Measurements from ENCODE around the gene CLCN4.

Gene CLCN4

DNA sequence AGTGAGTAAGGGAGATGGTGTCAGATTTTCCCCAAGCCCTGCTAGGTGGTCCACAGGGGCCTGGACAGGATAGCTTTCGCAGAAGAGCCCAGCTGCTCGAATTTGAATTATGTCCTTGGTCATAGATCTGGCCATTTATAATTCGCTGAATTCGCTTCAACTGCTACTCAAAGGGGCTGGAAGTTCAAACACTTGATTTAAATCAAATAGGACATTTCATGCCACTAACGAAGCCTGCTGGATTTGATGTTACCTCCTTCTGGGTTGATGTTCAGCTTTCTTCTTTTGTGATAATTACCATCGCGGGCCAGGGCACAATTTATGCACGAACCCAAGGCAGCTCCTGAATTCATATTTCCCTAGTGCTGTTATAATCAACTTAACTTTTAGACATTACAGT, 67.0 kb downstream of the CLCN4 start:
- Histone ChIP-seq H3K9ac (no peak overlapping the region), H3K9me3 (replicated peaks in 1 of 11) (peaks cover 20 to 68% (median 41%) of the 10 kb centered on the region in 11 experiments; a peak in 21 of 22 replicates), H4K20me1 (no peaks in the 10 kb centered on the region), H3K27me3 (peaks cover 19 to 40% (median 32%) of the 10 kb centered on the region in 11 experiments), H3K4me2 (0 out of 22 replicates have a peak overlapping the region, but pooled peaks of 1 of the 11 experiments have one; percentile 70), H3K27ac (peak overlapping the region in 4 of 11 experiments; percentile 1 to 75 (median 68); a peak in 4 of 22 replicates), H3K36me3 (no peaks in the 10 kb centered on the region), H3K4me3 (no peak overlapping the region), H3K4me1 (peaks cover 7 to 32% (median 25%) of the 10 kb centered on the region in 10 experiments; a peak in 18 of 20 replicates)
- TF ChIP-seq Cebpa-rat (IDR thresholded peaks at IDR 0.05) = no peak

DNA sequence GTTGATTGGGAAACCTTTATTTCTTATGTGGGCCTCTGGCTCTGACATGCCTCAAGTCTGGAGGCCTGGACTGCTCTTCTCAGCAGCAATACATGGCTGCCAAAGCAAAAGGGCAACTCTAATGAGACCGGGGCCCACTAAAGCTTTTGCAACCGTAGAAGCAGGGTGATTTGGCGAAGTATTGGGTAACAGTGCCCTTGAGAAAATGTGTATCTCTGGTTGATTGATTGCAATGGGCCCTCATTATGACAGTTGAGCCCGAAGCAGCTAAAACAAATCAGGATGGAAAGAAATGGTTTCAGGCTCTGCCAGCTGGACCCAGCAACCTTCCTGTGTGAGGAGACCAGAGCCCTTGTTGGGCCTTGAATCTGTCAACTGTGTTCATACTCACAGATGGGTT, 73.4 kb downstream of the CLCN4 start:
- peaks cover 3 to 54% (median 40%) of the 10 kb centered on the region in 10 experiments; a peak in 18 of 20 replicates for H3K4me1 ChIP-seq
- H3K27ac ChIP-seq = peak overlapping the region in 4 of 11 experiments; percentile 46 to 71 (median 62); a peak in 9 of 22 replicates
- peak overlapping the region in 8 of 11 experiments; percentile 28 to 68 (median 57); a peak in 15 of 22 replicates for H3K4me2 ChIP-seq
- peaks cover 12 to 33% (median 22%) of the 10 kb centered on the region in 11 experiments; a peak in 21 of 22 replicates for H3K9me3 ChIP-seq (replicated peaks in 1 of 11)
- peaks cover 2 to 24% (median 13%) of the 10 kb centered on the region in 11 experiments; a peak in 11 of 22 replicates for H3K27me3 ChIP-seq
- TF ChIP-seq Cebpa-rat (IDR thresholded peaks at IDR 0.05) = peak in 3 of 11 experiments; percentile 60 to 78 (median 69); a peak in 5 of 22 replicates
- H3K9ac ChIP-seq = peak overlapping the region in 1 of 11 experiments; percentile 19; a peak in 3 of 22 replicates
- no peaks in the 10 kb centered on the region for H3K36me3 ChIP-seq
- H4K20me1 ChIP-seq = no peaks in the 10 kb centered on the region
- H3K4me3 ChIP-seq = no peak overlapping the region

DNA sequence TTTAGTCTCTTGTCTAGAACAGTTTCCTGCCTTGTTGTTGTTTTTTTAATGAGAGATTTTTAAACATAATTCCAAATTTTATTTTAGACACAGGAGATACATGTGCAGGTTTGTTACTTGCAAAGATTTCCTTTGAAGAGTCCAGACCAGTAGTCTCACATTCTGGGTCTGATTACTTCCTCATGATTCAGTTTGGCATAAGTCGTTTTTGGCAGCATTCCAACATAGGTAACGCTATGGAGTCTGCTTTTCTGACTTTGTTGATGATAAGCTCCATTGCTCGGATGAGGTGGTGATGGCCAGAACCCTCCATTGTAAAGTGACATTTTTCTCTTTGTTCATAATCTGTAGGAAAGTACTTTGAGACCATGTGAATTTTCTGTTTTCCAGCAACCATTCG, 74.7 kb downstream of the CLCN4 start:
- Histone ChIP-seq H3K27ac (peak overlapping the region in 1 of 11 experiments; percentile 66; a peak in 2 of 22 replicates), H3K9ac (no peak overlapping the region), H3K9me3 (replicated peaks in 1 of 11) (peaks cover 0 to 21% (median 11%) of the 10 kb centered on the region in 11 experiments; a peak in 13 of 22 replicates), H3K4me3 (no peak overlapping the region), H4K20me1 (no peaks in the 10 kb centered on the region), H3K4me1 (peaks cover 14 to 66% (median 52%) of the 10 kb centered on the region in 10 experiments), H3K36me3 (no peaks in the 10 kb centered on the region), H3K4me2 (peak overlapping the region in 6 of 11 experiments; percentile 26 to 68 (median 57); a peak in 10 of 22 replicates), H3K27me3 (peaks cover 3 to 29% (median 16%) of the 10 kb centered on the region in 11 experiments; a peak in 15 of 22 replicates)
- no peak for TF ChIP-seq Cebpa-rat (IDR thresholded peaks at IDR 0.05)

DNA sequence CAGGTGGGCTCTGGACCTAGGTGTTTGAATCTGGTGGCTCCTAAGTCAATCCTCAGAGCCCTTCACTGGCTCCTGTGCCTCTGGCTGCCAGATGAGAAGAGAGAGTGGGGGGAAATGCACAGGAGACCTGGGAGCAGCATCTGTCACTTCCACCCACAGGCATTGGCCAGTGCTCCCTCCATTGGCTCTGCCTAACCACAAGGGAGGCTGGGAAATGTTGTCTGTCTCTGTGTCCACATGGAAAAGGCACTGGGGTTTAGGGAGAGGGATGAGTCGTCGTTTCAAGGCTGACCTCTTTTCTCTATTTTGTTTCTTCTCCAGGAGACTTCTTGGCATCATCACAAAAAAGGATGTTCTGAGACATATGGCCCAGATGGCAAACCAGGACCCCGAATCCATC, 76.4 kb downstream of the CLCN4 start:
- no peak overlapping the region for H3K4me3 ChIP-seq
- no peak for TF ChIP-seq Cebpa-rat (IDR thresholded peaks at IDR 0.05)
- peaks cover 0 to 9% (median 5%) of the 10 kb centered on the region in 11 experiments; a peak in 8 of 22 replicates for H3K9me3 ChIP-seq (replicated peaks in 1 of 11)
- H3K27ac ChIP-seq = peak overlapping the region in 2 of 11 experiments; percentile 18 to 24; a peak in 2 of 22 replicates
- peaks cover 3 to 35% (median 18%) of the 10 kb centered on the region in 11 experiments; a peak in 15 of 22 replicates for H3K27me3 ChIP-seq
- no peaks in the 10 kb centered on the region for H4K20me1 ChIP-seq
- H3K36me3 ChIP-seq = no peaks in the 10 kb centered on the region
- no peak overlapping the region for H3K9ac ChIP-seq
- peak overlapping the region in 7 of 11 experiments; percentile 21 to 68 (median 37); a peak in 11 of 22 replicates for H3K4me2 ChIP-seq
- peaks cover 18 to 77% (median 61%) of the 10 kb centered on the region in 10 experiments for H3K4me1 ChIP-seq

DNA sequence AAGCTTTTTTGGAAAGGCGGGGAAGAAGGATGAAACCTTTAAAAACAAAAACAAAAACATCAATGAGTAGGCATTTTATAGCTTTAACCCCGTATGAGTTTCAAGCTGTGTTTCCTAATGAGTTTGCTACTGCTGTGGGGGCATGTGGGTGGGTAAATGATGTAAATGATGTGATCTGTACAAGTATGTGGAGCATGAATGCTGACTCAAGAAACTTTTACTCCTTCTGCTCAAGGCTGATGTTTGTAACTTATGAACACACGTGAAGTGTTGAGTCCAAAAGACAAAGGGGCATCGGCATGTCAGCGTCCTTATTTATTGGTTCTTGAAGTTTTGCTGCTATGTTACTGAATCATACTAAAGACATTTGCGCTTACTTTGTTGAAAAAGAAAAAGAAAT, 76.9 kb downstream of the CLCN4 start:
- TF ChIP-seq Cebpa-rat (IDR thresholded peaks at IDR 0.05) = no peak
- H3K27ac ChIP-seq = peak overlapping the region in 2 of 11 experiments; percentile 18 to 24; a peak in 2 of 22 replicates

DNA sequence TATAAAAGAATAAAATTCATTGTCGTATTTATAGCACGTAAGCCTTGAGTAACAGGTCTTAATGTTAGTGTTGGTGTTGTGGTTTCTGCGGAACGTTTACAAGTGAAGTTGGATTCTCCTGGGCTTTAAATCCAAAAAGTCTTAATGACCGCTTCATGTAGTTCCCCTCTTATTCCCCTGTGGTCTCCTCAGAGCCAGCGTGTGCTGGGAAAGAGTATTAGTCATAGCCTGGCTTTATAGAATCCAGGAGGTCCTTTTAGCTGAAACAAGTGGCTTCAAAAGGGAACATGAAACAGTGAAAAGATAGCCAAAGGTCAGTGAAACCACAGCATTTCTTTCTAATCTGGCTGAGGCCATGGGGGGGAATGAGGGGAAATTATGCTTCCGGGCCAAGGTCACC, 79.1 kb downstream of the CLCN4 start:
- no peak for TF ChIP-seq Cebpa-rat (IDR thresholded peaks at IDR 0.05)
- Histone ChIP-seq H3K9me3 (replicated peaks in 1 of 11) (peaks cover 0 to 8% (median 0%) of the 10 kb centered on the region in 11 experiments; a peak in 2 of 22 replicates), H3K27me3 (peaks cover 9 to 44% (median 26%) of the 10 kb centered on the region in 11 experiments; a peak in 19 of 22 replicates), H3K9ac (0 out of 22 replicates have a peak overlapping the region, but pooled peaks of 1 of the 11 experiments have one; percentile 21), H3K4me2 (peak overlapping the region; percentile 50 to 75 (median 65)), H3K36me3 (no peaks in the 10 kb centered on the region), H3K27ac (peak overlapping the region in 6 of 11 experiments; percentile 6 to 58 (median 34); a peak in 9 of 22 replicates), H4K20me1 (no peaks in the 10 kb centered on the region), H3K4me3 (no peak overlapping the region; a peak in 1 of 20 replicates), H3K4me1 (peaks cover 18 to 66% (median 52%) of the 10 kb centered on the region in 10 experiments)

More for the DNA sequence above, 76.9 kb downstream of the CLCN4 start:
- Histone ChIP-seq H3K9me3 (replicated peaks in 1 of 11) (peaks cover 0 to 8% (median 4%) of the 10 kb centered on the region in 11 experiments; a peak in 6 of 22 replicates), H3K4me3 (no peak overlapping the region), H3K9ac (no peak overlapping the region), H3K4me1 (peaks cover 18 to 77% (median 61%) of the 10 kb centered on the region in 10 experiments), H3K36me3 (no peaks in the 10 kb centered on the region), H4K20me1 (no peaks in the 10 kb centered on the region), H3K27me3 (peaks cover 3 to 35% (median 18%) of the 10 kb centered on the region in 11 experiments; a peak in 15 of 22 replicates), H3K4me2 (peak overlapping the region in 6 of 11 experiments; percentile 18 to 68 (median 48); a peak in 10 of 22 replicates)

DNA sequence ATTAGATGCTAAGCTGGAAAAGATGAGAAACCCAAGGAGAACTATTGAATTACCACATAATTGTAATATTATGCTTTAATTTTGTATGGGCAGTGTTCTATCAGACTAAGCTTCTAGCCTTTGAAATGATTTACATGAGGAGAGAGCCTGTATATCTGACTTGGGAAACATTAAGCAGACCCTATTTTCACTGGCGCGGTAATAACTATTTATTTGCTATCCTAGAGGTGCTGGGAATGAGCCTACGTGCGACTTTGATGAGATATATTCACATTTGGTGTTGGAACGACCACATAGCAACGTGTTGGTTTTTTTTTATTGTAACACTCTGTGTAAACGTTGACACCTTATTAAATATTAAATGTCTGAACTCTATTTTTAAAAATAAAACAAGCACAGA, 80.5 kb downstream of the CLCN4 start:
- no peak overlapping the region for H3K9ac ChIP-seq
- H3K27me3 ChIP-seq = peaks cover 12 to 57% (median 40%) of the 10 kb centered on the region in 11 experiments; a peak in 19 of 22 replicates
- no peak for TF ChIP-seq Cebpa-rat (IDR thresholded peaks at IDR 0.05)
- H4K20me1 ChIP-seq = no peaks in the 10 kb centered on the region
- peak overlapping the region in 7 of 11 experiments; percentile 60 to 75 (median 68); a peak in 8 of 22 replicates for H3K4me2 ChIP-seq
- H3K4me1 ChIP-seq = peaks cover 18 to 60% (median 48%) of the 10 kb centered on the region in 10 experiments
- H3K36me3 ChIP-seq = no peaks in the 10 kb centered on the region
- no peak overlapping the region for H3K4me3 ChIP-seq
- peaks cover 0 to 8% (median 0%) of the 10 kb centered on the region in 11 experiments; a peak in 2 of 22 replicates for H3K9me3 ChIP-seq (replicated peaks in 1 of 11)
- no peak overlapping the region for H3K27ac ChIP-seq

DNA sequence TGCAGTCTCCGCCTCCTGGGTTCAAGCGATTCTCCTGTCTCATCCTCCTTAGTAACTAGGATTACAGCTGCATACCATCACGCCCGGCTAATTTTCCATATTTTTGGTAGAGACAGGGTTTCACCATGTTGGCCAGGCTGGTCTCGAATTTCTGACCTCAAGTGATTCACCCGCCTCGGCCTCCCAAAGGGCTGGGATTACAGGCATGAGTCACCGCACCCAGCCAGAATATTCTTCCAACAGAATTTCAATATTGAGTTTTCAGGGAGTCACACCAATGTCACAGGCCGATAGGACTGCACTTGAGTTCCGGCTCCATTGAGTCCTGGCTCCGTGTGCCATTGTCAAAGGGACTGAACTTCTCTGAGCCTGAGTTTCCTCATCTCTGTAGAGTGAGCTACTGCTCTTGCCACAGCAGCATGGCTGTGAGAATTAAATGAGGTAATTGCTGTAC, 82.9 kb downstream of the CLCN4 start:
- Histone ChIP-seq H3K27ac (no peak overlapping the region), H3K27me3 (peaks cover 18 to 65% (median 47%) of the 10 kb centered on the region in 11 experiments; a peak in 20 of 22 replicates), H3K9ac (no peak overlapping the region), H4K20me1 (no peaks in the 10 kb centered on the region), H3K36me3 (no peaks in the 10 kb centered on the region), H3K4me2 (no peak overlapping the region), H3K9me3 (replicated peaks in 1 of 11) (peaks cover 0 to 8% (median 0%) of the 10 kb centered on the region in 11 experiments; a peak in 2 of 22 replicates), H3K4me1 (peaks cover 18 to 54% (median 32%) of the 10 kb centered on the region in 10 experiments), H3K4me3 (no peak overlapping the region)
- no peak for TF ChIP-seq Cebpa-rat (IDR thresholded peaks at IDR 0.05)

DNA sequence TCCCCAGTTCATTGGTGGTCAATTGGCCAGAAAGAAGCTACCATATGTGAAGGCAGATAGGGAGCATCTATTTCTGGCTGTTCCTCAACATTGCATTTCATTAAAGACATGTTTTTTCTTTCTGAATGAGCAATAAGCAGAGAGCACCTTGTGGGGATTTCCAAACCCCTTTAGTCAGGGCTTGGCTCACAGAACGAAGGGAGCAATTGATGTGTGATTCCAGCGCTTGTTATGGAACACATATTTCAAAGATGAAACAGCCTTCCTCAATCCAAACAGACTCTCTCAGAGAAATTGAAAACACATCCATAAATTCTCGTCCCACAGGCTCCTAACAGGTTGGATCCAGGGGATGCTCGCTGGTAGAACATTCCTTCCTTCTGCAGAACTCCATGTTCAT, 84.1 kb downstream of the CLCN4 start:
- no peak for TF ChIP-seq Cebpa-rat (IDR thresholded peaks at IDR 0.05)
- Histone ChIP-seq H3K9me3 (replicated peaks in 1 of 11) (peaks cover 0 to 8% (median 0%) of the 10 kb centered on the region in 11 experiments; a peak in 2 of 22 replicates), H3K36me3 (no peaks in the 10 kb centered on the region), H3K4me2 (no peak overlapping the region), H4K20me1 (no peaks in the 10 kb centered on the region), H3K9ac (no peak overlapping the region), H3K4me3 (no peak overlapping the region), H3K27ac (no peak overlapping the region), H3K4me1 (peaks cover 10 to 55% (median 31%) of the 10 kb centered on the region in 10 experiments), H3K27me3 (peaks cover 11 to 68% (median 53%) of the 10 kb centered on the region in 11 experiments; a peak in 20 of 22 replicates)

Measured in BLaER1 treated with 17β-estradiol and CSF1 and Interleukin-3, amounts not matched to agents 10 nM and 100 nM (cell line).